Stimulated activated CD8-positive, alpha-beta memory T cell treated with anti-CD3 and anti-CD28 coated beads, Interleukin-7, amount 100 ng/mL, for 48 hours (primary cell): ENCODE data around the gene TMEM134.
A peak's percentile ranks its signal among the peaks of the same experiment; 100 is the strongest.
"Not testable (repeated sequence)": the region's sequence is repeated elsewhere in the genome, so short reads cannot be mapped to it uniquely, and the experiment has no call there.

ENCODE experiments used
- DNase-seq, 2 donors: peaks; one replicate each; pipeline ENCODE4 v3.0.0-alpha.2; 2020; ENCODE audit warnings: low read depth in 1 of 2; ENCODE audit errors: extremely low read depth in 1 of 2

TMEM134 gene

GRCh38 chr11:67428052-67429001 lies 40.7 kb downstream of the TMEM134 start, which contains the start of gene RPS6KB2:
Gene RPS6KB2 (plus strand): TSS chr11:67428494. CDS start chr11:67428546, 52 bp downstream.
- DNase-seq = peak; percentile 97

GRCh38 chr11:67427364-67427859 lies 41.6 kb downstream of the TMEM134 start:
- DNase-seq = not testable (repeated sequence)

- no peak for DNase-seq
Observed at GRCh38 chr11:67423891-67424613, 45.0 kb downstream of the TMEM134 start.

GRCh38 chr11:67423466-67423865 lies 45.6 kb downstream of the TMEM134 start:
- no peak for DNase-seq

- no peak for DNase-seq
Observed at GRCh38 chr11:67422891-67423290, 46.2 kb downstream of the TMEM134 start.

- no peak for DNase-seq
Observed at GRCh38 chr11:67421430-67422031, 47.5 kb downstream of the TMEM134 start.

GRCh38 chr11:67420646-67421429 lies 48.2 kb downstream of the TMEM134 start:
- DNase-seq = peak; percentile 95 to 98

- no peak for DNase-seq
Observed at GRCh38 chr11:67420147-67420645, 48.9 kb downstream of the TMEM134 start.

GRCh38 chr11:67419325-67420049 lies 49.6 kb downstream of the TMEM134 start:
- no peak for DNase-seq

- no peak for DNase-seq
Observed at GRCh38 chr11:67418476-67419281, 50.4 kb downstream of the TMEM134 start.

- no peak for DNase-seq
Observed at GRCh38 chr11:67417425-67417824, 51.6 kb downstream of the TMEM134 start.

- DNase-seq = no peak
Observed at GRCh38 chr11:67416416-67417335, 52.4 kb downstream of the TMEM134 start.

- DNase-seq = no peak
Observed at GRCh38 chr11:67415501-67416304, 53.3 kb downstream of the TMEM134 start, which contains the start of gene CARNS1. Gene CARNS1 (plus strand): TSS chr11:67415678. CDS start chr11:67416200, 522 bp downstream.

- no peak for DNase-seq
Observed at GRCh38 chr11:67413266-67413849, 55.7 kb downstream of the TMEM134 start.

GRCh38 chr11:67412495-67413179 lies 56.4 kb downstream of the TMEM134 start:
- DNase-seq = no peak

GRCh38 chr11:67411785-67412152 lies 57.3 kb downstream of the TMEM134 start:
- DNase-seq = no peak
